Measurements from ENCODE around the gene NPC1. TPM values are rescaled to one million over a fixed set of nuclear protein-coding genes. Genes with fewer than 3 reads are reported as not detected.
"Not testable (repeated sequence)": the region's sequence is repeated elsewhere in the genome, so short reads cannot be mapped to it uniquely, and the experiment has no call there.

NPC1 gene
- total RNA-seq, 1 experiment from 2014 or later = 29.5 TPM

DNA sequence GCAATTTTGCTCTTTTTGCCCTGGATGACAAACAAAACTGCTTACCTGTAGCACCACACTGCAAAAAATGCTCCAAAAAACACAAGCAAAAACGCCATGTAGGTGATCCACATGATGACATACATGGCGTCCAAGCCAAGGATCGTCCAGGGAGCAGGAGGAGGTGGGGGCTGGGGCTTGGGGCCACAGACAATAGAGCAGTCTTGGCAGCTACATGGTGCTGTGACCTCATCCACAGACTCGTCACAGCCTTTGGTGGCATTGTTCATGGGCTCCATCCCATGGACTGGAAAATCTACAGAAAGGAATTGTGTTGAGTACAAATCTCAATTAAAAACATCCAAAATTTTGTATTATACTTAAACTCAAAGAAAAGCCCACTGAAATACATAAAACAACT, 26.1 kb downstream of the NPC1 start:
- no peak overlapping the region for H3K4me3 Mint-ChIP-seq (ENCODE audit: unreplicated experiment)

DNA sequence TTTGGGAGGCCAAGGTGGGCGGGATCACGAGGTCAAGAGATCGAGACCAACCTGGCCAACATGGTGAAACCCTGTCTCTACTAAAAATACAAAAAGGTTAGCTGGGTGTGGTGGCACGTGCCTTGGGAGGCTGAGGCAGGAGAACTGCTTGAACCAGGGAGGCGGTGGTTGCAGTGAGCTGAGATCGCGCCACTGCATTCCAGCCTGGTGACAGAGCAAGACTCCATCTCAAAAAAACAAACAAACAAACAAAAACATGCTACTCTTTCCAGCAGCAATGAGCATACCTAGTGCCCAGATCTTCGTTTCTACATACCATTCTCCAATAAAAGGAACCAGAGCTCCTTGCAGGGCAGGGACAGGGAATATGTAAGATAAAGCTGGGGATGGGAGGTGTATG, 28.8 kb downstream of the NPC1 start:
- BruUV-seq (replicated peaks); H3K4me1 Mint-ChIP-seq (ENCODE audit: low read depth, unreplicated experiment); H3K27me3 Mint-ChIP-seq (ENCODE audit: insufficient read depth, unreplicated experiment); H3K9me3 Mint-ChIP-seq (ENCODE audit: unreplicated experiment); intact Hi-C loops (cut with micrococcal nuclease; ENCODE audit: unreplicated experiment); POLR2A ChIA-PET; DNase-seq; H3K4me3 ChIP-seq (ENCODE audit: low read depth, low read length); H3K4me3 Mint-ChIP-seq (ENCODE audit: unreplicated experiment); CTCF ChIA-PET; H3K27me3 ChIP-seq (replicated peaks; ENCODE audit: control insufficient read depth, insufficient read depth, low read length); H3K9me3 ChIP-seq; H3K27ac Mint-ChIP-seq (ENCODE audit: unreplicated experiment); H3K36me3 ChIP-seq (ENCODE audit: control insufficient read depth, insufficient read depth, low read length); H3K4me1 ChIP-seq: not testable (repeated sequence)
- peaks cover 21% of the 10 kb centered on the region for H3K36me3 Mint-ChIP-seq (ENCODE audit: insufficient read depth, unreplicated experiment)

More for the DNA sequence above, 26.1 kb downstream of the NPC1 start:
- Mint-ChIP-seq H3K36me3 (ENCODE audit: insufficient read depth, unreplicated experiment) (peaks cover 24% of the 10 kb centered on the region), H3K4me1 (ENCODE audit: low read depth, unreplicated experiment) (no peaks in the 10 kb centered on the region), H3K9me3 (ENCODE audit: unreplicated experiment) (no peaks in the 10 kb centered on the region), H3K27me3 (ENCODE audit: insufficient read depth, unreplicated experiment) (no peaks in the 10 kb centered on the region), H3K27ac (ENCODE audit: unreplicated experiment) (no peak overlapping the region)
- intact Hi-C loops (cut with micrococcal nuclease; ENCODE audit: unreplicated experiment) = no loop called here
- DNase-seq = no peak
- H3K27me3 ChIP-seq (replicated peaks; ENCODE audit: control insufficient read depth, insufficient read depth, low read length) = no peaks in the 10 kb centered on the region
- no peaks in the 10 kb centered on the region for H3K9me3 ChIP-seq
- H3K4me1 ChIP-seq = no peaks in the 10 kb centered on the region
- H3K4me3 ChIP-seq (ENCODE audit: low read depth, low read length) = no peak overlapping the region
- ChIA-PET POLR2A (no interaction called here), CTCF (no interaction called here)
- TF ChIP-seq, protein P1, sequence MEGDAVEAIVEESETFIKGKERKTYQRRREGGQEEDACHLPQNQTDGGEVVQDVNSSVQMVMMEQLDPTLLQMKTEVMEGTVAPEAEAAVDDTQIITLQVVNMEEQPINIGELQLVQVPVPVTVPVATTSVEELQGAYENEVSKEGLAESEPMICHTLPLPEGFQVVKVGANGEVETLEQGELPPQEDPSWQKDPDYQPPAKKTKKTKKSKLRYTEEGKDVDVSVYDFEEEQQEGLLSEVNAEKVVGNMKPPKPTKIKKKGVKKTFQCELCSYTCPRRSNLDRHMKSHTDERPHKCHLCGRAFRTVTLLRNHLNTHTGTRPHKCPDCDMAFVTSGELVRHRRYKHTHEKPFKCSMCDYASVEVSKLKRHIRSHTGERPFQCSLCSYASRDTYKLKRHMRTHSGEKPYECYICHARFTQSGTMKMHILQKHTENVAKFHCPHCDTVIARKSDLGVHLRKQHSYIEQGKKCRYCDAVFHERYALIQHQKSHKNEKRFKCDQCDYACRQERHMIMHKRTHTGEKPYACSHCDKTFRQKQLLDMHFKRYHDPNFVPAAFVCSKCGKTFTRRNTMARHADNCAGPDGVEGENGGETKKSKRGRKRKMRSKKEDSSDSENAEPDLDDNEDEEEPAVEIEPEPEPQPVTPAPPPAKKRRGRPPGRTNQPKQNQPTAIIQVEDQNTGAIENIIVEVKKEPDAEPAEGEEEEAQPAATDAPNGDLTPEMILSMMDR (IDR thresholded peaks at IDR 0.05; ENCODE audit: insufficient read depth in 1 of 2, low read depth in 1 of 2, low read length in 1 of 2, severe bottlenecking in 1 of 2, unreplicated experiment in 1 of 2) = no peak
- H3K36me3 ChIP-seq (ENCODE audit: control insufficient read depth, insufficient read depth, low read length) = peaks cover 1% of the 10 kb centered on the region
- no TSS peak for BruUV-seq (replicated peaks)

DNA sequence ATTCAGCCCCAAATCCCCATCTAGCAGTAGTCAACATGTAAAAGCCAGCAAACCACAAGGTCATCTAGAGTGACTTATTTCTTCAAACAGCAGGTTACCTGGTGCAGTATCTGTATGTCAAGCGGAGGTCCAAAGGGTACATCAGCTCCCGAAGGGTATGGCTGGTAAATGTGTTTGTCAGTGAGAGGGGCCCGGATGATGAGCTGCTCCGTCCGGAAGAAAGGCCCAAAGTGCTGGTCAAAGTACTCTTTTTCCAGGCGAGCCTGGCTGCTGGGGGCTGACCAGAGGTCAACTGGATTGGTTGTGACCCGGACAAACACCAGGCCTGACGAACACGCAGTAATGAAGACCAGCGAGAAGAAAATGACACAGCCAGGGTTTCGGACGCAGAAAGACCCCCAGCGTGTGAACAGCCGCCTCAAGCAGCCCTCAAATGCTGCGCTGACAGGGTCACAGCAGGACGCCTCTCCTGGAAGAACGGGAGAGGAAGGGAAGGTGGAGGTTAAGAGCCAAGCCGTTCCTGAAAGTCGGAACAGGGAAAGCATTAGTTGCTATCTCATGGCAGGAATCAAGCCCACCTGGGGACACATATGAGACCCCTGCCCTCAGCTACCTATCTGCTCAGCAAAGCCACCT, 30.0 kb downstream of the NPC1 start:
- Mint-ChIP-seq H3K9me3 (ENCODE audit: unreplicated experiment) (no peaks in the 10 kb centered on the region), H3K27ac (ENCODE audit: unreplicated experiment) (no peak overlapping the region), H3K4me1 (ENCODE audit: low read depth, unreplicated experiment) (no peaks in the 10 kb centered on the region), H3K27me3 (ENCODE audit: insufficient read depth, unreplicated experiment) (no peaks in the 10 kb centered on the region), H3K4me3 (ENCODE audit: unreplicated experiment) (no peak overlapping the region), H3K36me3 (ENCODE audit: insufficient read depth, unreplicated experiment) (peaks cover 30% of the 10 kb centered on the region)
- ChIA-PET CTCF (no interaction called here), POLR2A (no interaction called here)
- Histone ChIP-seq H3K4me1 (no peaks in the 10 kb centered on the region), H3K36me3 (ENCODE audit: control insufficient read depth, insufficient read depth, low read length) (peaks cover 1% of the 10 kb centered on the region), H3K4me3 (ENCODE audit: low read depth, low read length) (no peak overlapping the region), H3K9me3 (no peaks in the 10 kb centered on the region), H3K27me3 (replicated peaks; ENCODE audit: control insufficient read depth, insufficient read depth, low read length) (no peaks in the 10 kb centered on the region)
- TF ChIP-seq, protein P1 (IDR thresholded peaks at IDR 0.05; ENCODE audit: insufficient read depth in 1 of 2, low read depth in 1 of 2, low read length in 1 of 2, severe bottlenecking in 1 of 2, unreplicated experiment in 1 of 2) = no peak
- intact Hi-C loops (cut with micrococcal nuclease; ENCODE audit: unreplicated experiment) = no loop called here
- BruUV-seq (replicated peaks) = no TSS peak
- DNase-seq = no peak

DNA sequence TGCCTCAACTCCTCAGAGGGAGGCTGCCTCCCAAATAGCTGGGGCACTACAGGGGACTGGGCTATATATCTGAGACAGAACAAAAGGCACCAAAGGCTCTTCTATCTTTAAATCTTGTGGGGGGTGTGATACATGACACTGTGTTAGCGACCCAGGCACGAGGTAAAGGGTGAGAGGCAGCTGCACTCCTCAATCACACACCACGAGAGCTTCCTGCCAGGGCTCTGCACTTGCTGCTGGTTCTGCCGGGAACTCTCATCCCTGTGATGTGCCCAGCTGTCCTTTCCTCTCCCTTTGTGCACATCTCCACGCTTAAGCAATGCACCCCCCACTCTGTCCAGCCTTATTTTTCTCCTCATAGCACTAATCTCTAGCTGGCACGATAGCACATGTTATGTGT, 32.4 kb downstream of the NPC1 start:
- BruUV-seq (replicated peaks) = no TSS peak
- Mint-ChIP-seq H3K4me1 (ENCODE audit: low read depth, unreplicated experiment) (no peaks in the 10 kb centered on the region), H3K27me3 (ENCODE audit: insufficient read depth, unreplicated experiment) (no peaks in the 10 kb centered on the region), H3K27ac (ENCODE audit: unreplicated experiment) (no peak overlapping the region), H3K4me3 (ENCODE audit: unreplicated experiment) (no peak overlapping the region), H3K36me3 (ENCODE audit: insufficient read depth, unreplicated experiment) (peaks cover 43% of the 10 kb centered on the region), H3K9me3 (ENCODE audit: unreplicated experiment) (no peaks in the 10 kb centered on the region)
- Histone ChIP-seq H3K36me3 (ENCODE audit: control insufficient read depth, insufficient read depth, low read length) (no peaks in the 10 kb centered on the region), H3K27me3 (replicated peaks; ENCODE audit: control insufficient read depth, insufficient read depth, low read length) (no peaks in the 10 kb centered on the region), H3K4me1 (no peaks in the 10 kb centered on the region), H3K9me3 (no peaks in the 10 kb centered on the region), H3K4me3 (ENCODE audit: low read depth, low read length) (no peak overlapping the region)
- no peak for DNase-seq
- intact Hi-C loops (cut with micrococcal nuclease; ENCODE audit: unreplicated experiment) = no loop called here
- ChIA-PET CTCF (interaction anchor here (1.1 kb wide), 1 partner anchor 149 kb away, joined by 3 read pairs; no protein-coding TSS in a partner anchor), POLR2A (no interaction called here)
- TF ChIP-seq, protein P1 (IDR thresholded peaks at IDR 0.05; ENCODE audit: insufficient read depth in 1 of 2, low read depth in 1 of 2, low read length in 1 of 2, severe bottlenecking in 1 of 2, unreplicated experiment in 1 of 2) = no peak
